Measurements from ENCODE around the gene RAPGEF6. TPM values are rescaled to one million over a fixed set of nuclear protein-coding genes. Genes with fewer than 3 reads are reported as not detected.
A peak's percentile ranks its signal among the peaks of the same experiment; 100 is the strongest.

Gene RAPGEF6
- total and polyA plus RNA-seq, 4 donors, result 3.9 to 73.1 (median 10.8) TPM

GRCh38 chr5:131637694-131638093, 2.7 kb upstream of the RAPGEF6 start:
- Histone ChIP-seq H3K9ac (ENCODE audit: insufficient read depth in 1 of 2, low read length in 2 of 2) (no peak overlapping the region), H3K27me3 (ENCODE audit: control insufficient read depth in 3 of 3, insufficient read depth in 3 of 3, low read length in 2 of 3) (no peaks in the 10 kb centered on the region), H3K4me1 (ENCODE audit: control insufficient read depth in 5 of 5, insufficient read depth in 5 of 5, low read length in 5 of 5) (peaks cover 0 to 20% (median 4%) of the 10 kb centered on the region in 5 donors), H3K36me3 (ENCODE audit: control insufficient read depth in 4 of 4, insufficient read depth in 4 of 4, low read length in 4 of 4) (peaks cover 0 to 4% (median 0%) of the 10 kb centered on the region in 4 donors), H3K27ac (ENCODE audit: low read depth in 1 of 2, low read length in 1 of 2) (no peak overlapping the region), H3K4me3 (no peak overlapping the region), H3K9me3 (ENCODE audit: control insufficient read depth in 4 of 4, insufficient read depth in 3 of 4, low read length in 3 of 4) (no peaks in the 10 kb centered on the region)
- TF ChIP-seq, protein P1, sequence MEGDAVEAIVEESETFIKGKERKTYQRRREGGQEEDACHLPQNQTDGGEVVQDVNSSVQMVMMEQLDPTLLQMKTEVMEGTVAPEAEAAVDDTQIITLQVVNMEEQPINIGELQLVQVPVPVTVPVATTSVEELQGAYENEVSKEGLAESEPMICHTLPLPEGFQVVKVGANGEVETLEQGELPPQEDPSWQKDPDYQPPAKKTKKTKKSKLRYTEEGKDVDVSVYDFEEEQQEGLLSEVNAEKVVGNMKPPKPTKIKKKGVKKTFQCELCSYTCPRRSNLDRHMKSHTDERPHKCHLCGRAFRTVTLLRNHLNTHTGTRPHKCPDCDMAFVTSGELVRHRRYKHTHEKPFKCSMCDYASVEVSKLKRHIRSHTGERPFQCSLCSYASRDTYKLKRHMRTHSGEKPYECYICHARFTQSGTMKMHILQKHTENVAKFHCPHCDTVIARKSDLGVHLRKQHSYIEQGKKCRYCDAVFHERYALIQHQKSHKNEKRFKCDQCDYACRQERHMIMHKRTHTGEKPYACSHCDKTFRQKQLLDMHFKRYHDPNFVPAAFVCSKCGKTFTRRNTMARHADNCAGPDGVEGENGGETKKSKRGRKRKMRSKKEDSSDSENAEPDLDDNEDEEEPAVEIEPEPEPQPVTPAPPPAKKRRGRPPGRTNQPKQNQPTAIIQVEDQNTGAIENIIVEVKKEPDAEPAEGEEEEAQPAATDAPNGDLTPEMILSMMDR (IDR thresholded peaks at IDR 0.05; ENCODE audit: control extremely low read depth, extremely low read depth), result no peak
- peak in 2 of 3 donors; percentile 37 to 44 for DNase-seq
- ATAC-seq (ENCODE audit: insufficient read depth, low FRiP score), result no peak
- WGBS, 2 donors, result 80 to 81% methylated on average over 4 of the region's 4 CpGs

- peak overlapping the region; percentile 99 to 100 for H3K27ac ChIP-seq (ENCODE audit: low read depth in 1 of 2, low read length in 1 of 2)
- no peaks in the 10 kb centered on the region for H3K9me3 ChIP-seq (ENCODE audit: control insufficient read depth in 4 of 4, insufficient read depth in 3 of 4, low read length in 3 of 4)
- H3K4me3 ChIP-seq, result peak overlapping the region; percentile 46
- no peaks in the 10 kb centered on the region for H3K27me3 ChIP-seq (ENCODE audit: control insufficient read depth in 3 of 3, insufficient read depth in 3 of 3, low read length in 2 of 3)
- DNase-seq, result peak in 1 of 3 donors; percentile 71
- H3K4me1 ChIP-seq (ENCODE audit: control insufficient read depth in 5 of 5, insufficient read depth in 5 of 5, low read length in 5 of 5), result peaks cover under 1 to 20% (median 4%) of the 10 kb centered on the region in 5 donors
- TF ChIP-seq, protein P1 (IDR thresholded peaks at IDR 0.05; ENCODE audit: control extremely low read depth, extremely low read depth), result no peak
- H3K36me3 ChIP-seq (ENCODE audit: control insufficient read depth in 4 of 4, insufficient read depth in 4 of 4, low read length in 4 of 4), result peaks cover 0 to 3% (median 0%) of the 10 kb centered on the region in 4 donors
- 3 to 5% methylated on average over 24 of the region's 24 CpGs for WGBS, 2 donors
- peak; percentile 0 for ATAC-seq (ENCODE audit: insufficient read depth, low FRiP score)
- peak overlapping the region; percentile 94 to 100 for H3K9ac ChIP-seq (ENCODE audit: insufficient read depth in 1 of 2, low read length in 2 of 2)
Observed at GRCh38 chr5:131635684-131636572, 899 bp upstream of the RAPGEF6 start.

DNA sequence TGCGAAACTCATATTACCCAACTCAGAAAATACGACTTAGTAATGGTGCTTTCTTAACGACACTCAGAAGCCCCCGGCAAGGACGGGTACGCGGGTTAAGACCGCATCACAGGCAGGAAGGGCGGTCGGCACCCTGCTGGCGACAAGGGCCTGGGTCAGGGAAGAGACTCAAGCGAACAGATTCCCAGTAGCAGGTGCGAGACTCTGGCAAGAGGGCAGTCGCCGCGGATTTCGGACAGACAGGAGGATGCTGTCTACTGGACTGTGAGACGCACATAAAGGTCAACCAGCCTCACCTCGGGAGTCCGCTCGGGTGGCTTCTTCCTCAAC, 398 bp downstream of the RAPGEF6 start:
- ATAC-seq (ENCODE audit: insufficient read depth, low FRiP score) (peak; percentile 32), DNase-seq (peak in 2 of 3 donors; percentile 58 to 64)
- peak overlapping the region; percentile 86 to 94 for H3K9ac ChIP-seq (ENCODE audit: insufficient read depth in 1 of 2, low read length in 2 of 2)
- no peaks in the 10 kb centered on the region for H3K27me3 ChIP-seq (ENCODE audit: control insufficient read depth in 3 of 3, insufficient read depth in 3 of 3, low read length in 2 of 3)
- TF ChIP-seq, protein P1 (IDR thresholded peaks at IDR 0.05; ENCODE audit: control extremely low read depth, extremely low read depth), result no peak
- WGBS, 2 donors, result 0 to 1% methylated on average over 21 of the region's 21 CpGs
- peaks cover 3 to 20% (median 4%) of the 10 kb centered on the region in 5 donors for H3K4me1 ChIP-seq (ENCODE audit: control insufficient read depth in 5 of 5, insufficient read depth in 5 of 5, low read length in 5 of 5)
- peak overlapping the region; percentile 85 to 99 for H3K27ac ChIP-seq (ENCODE audit: low read depth in 1 of 2, low read length in 1 of 2)
- peaks cover 0 to 3% (median 0%) of the 10 kb centered on the region in 4 donors for H3K36me3 ChIP-seq (ENCODE audit: control insufficient read depth in 4 of 4, insufficient read depth in 4 of 4, low read length in 4 of 4)
- peak overlapping the region; percentile 86 for H3K4me3 ChIP-seq
- H3K9me3 ChIP-seq (ENCODE audit: control insufficient read depth in 4 of 4, insufficient read depth in 3 of 4, low read length in 3 of 4), result no peaks in the 10 kb centered on the region
